ENCODE measurements around the gene ICA1. TPM values are rescaled to one million over a fixed set of nuclear protein-coding genes. Genes with fewer than 3 reads are reported as not detected.

ICA1 gene
- total RNA-seq, 1 experiment from 2014 or later = not detected

- Histone ChIP-seq H3K4me3 (ENCODE audit: low read depth, low read length, poor library complexity, severe bottlenecking) (no peak overlapping the region), H3K27me3 (replicated peaks; ENCODE audit: insufficient read depth, low read depth, low read length, poor library complexity) (no peaks in the 10 kb centered on the region), H3K9me3 (ENCODE audit: low read depth, low read length, poor library complexity, severe bottlenecking) (no peaks in the 10 kb centered on the region), H3K27ac (ENCODE audit: low read depth, low read length, poor library complexity, severe bottlenecking) (no peak overlapping the region), H3K4me1 (ENCODE audit: insufficient read depth, low read length, poor library complexity, severe bottlenecking) (no peaks in the 10 kb centered on the region), H3K36me3 (ENCODE audit: insufficient read depth, low read length, poor library complexity, severe bottlenecking) (no peaks in the 10 kb centered on the region)
- intact Hi-C loops (cut with micrococcal nuclease; ENCODE audit: unreplicated experiment) = no loop called here
- no TSS peak for BruUV-seq (replicated peaks)
- CTCF ChIA-PET = no interaction called here
- POLR2A ChIA-PET (ENCODE audit: low non-redundant PET) = no interaction called here
- TF ChIP-seq, protein P1, sequence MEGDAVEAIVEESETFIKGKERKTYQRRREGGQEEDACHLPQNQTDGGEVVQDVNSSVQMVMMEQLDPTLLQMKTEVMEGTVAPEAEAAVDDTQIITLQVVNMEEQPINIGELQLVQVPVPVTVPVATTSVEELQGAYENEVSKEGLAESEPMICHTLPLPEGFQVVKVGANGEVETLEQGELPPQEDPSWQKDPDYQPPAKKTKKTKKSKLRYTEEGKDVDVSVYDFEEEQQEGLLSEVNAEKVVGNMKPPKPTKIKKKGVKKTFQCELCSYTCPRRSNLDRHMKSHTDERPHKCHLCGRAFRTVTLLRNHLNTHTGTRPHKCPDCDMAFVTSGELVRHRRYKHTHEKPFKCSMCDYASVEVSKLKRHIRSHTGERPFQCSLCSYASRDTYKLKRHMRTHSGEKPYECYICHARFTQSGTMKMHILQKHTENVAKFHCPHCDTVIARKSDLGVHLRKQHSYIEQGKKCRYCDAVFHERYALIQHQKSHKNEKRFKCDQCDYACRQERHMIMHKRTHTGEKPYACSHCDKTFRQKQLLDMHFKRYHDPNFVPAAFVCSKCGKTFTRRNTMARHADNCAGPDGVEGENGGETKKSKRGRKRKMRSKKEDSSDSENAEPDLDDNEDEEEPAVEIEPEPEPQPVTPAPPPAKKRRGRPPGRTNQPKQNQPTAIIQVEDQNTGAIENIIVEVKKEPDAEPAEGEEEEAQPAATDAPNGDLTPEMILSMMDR (conservative IDR thresholded peaks at IDR 0.05; ENCODE audit: low read depth, low read length) = no peak
- no peak for TF ChIP-seq EZH2 (IDR thresholded peaks at IDR 0.05; ENCODE audit: borderline replicate concordance, low read depth, low read length, poor library complexity, severe bottlenecking)
- no peak for DNase-seq (ENCODE audit: low spot score)
Observed at GRCh38 chr7:8086239-8086638, 175.7 kb downstream of the ICA1 start.

DNA sequence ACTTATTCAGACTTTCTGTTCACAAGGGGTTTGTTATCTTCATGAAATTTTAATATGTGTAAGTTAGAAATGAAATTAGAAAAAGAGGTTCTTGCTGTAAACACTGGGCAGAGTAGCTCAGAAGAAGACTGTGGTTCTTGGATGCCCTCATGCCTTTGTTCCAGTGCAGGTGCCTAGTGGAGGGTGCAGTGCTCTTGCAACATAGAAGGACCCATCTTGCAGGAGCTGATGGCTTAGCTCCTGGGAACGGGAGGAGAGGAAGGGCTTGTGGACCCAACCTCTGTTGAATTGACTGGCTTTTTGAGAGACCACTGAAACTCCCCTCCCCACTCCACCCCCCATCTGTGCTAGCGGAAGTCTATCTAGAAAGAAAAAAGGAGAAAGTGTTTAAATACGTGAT is 176.5 kb downstream of the ICA1 start:
- Histone ChIP-seq H3K9me3 (ENCODE audit: low read depth, low read length, poor library complexity, severe bottlenecking) (no peaks in the 10 kb centered on the region), H3K4me1 (ENCODE audit: insufficient read depth, low read length, poor library complexity, severe bottlenecking) (no peaks in the 10 kb centered on the region), H3K4me3 (ENCODE audit: low read depth, low read length, poor library complexity, severe bottlenecking) (no peak overlapping the region), H3K27me3 (replicated peaks; ENCODE audit: insufficient read depth, low read depth, low read length, poor library complexity) (no peaks in the 10 kb centered on the region), H3K27ac (ENCODE audit: low read depth, low read length, poor library complexity, severe bottlenecking) (no peak overlapping the region), H3K36me3 (ENCODE audit: insufficient read depth, low read length, poor library complexity, severe bottlenecking) (no peaks in the 10 kb centered on the region)
- CTCF ChIA-PET = no interaction called here
- TF ChIP-seq EZH2 (IDR thresholded peaks at IDR 0.05; ENCODE audit: borderline replicate concordance, low read depth, low read length, poor library complexity, severe bottlenecking) = no peak
- TF ChIP-seq, protein P1 (conservative IDR thresholded peaks at IDR 0.05; ENCODE audit: low read depth, low read length) = no peak
- DNase-seq (ENCODE audit: low spot score) = no peak
- POLR2A ChIA-PET (ENCODE audit: low non-redundant PET) = no interaction called here
- intact Hi-C loops (cut with micrococcal nuclease; ENCODE audit: unreplicated experiment) = no loop called here
- no TSS peak for BruUV-seq (replicated peaks)

DNA sequence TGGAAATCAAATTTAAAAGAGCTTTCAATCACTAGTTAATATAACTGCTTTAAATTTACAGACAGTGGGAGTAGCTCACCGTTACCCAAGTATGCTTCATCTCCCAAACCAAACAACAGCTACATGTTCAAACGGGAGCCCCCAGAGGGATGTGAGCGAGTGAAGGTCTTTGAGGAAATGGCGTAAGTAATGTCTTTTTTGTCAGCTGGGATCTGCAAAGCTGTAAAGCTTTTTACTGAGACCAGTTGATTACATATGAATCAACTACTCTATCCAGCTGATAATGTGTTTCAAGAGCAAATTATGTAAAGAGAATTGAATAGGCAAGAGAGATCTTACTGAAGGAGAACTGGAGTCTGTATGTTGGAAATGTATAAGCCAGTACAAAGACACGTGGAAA is 177.1 kb downstream of the ICA1 start:
- no TSS peak for BruUV-seq (replicated peaks)
- Histone ChIP-seq H3K36me3 (ENCODE audit: insufficient read depth, low read length, poor library complexity, severe bottlenecking) (no peaks in the 10 kb centered on the region), H3K27me3 (replicated peaks; ENCODE audit: insufficient read depth, low read depth, low read length, poor library complexity) (no peaks in the 10 kb centered on the region), H3K4me1 (ENCODE audit: insufficient read depth, low read length, poor library complexity, severe bottlenecking) (no peaks in the 10 kb centered on the region), H3K27ac (ENCODE audit: low read depth, low read length, poor library complexity, severe bottlenecking) (no peak overlapping the region), H3K4me3 (ENCODE audit: low read depth, low read length, poor library complexity, severe bottlenecking) (no peak overlapping the region), H3K9me3 (ENCODE audit: low read depth, low read length, poor library complexity, severe bottlenecking) (no peaks in the 10 kb centered on the region)
- ChIA-PET CTCF (no interaction called here), POLR2A (ENCODE audit: low non-redundant PET) (no interaction called here)
- intact Hi-C loops (cut with micrococcal nuclease; ENCODE audit: unreplicated experiment) = no loop called here
- TF ChIP-seq EZH2 (IDR thresholded peaks at IDR 0.05; ENCODE audit: borderline replicate concordance, low read depth, low read length, poor library complexity, severe bottlenecking) = no peak
- TF ChIP-seq, protein P1 (conservative IDR thresholded peaks at IDR 0.05; ENCODE audit: low read depth, low read length) = no peak
- DNase-seq (ENCODE audit: low spot score) = no peak

Measured in A673 (cell line).